GM12892 (cell line): Measurements from ENCODE around the gene CDKN2B-AS1.

Experiments
- POLR2A ChIP-seq: IDR thresholded peaks from 2 replicates; pipeline ENCODE4 v1.6.1; 2011; ENCODE audit warnings: low read depth, low read length, control low read depth
- POLR2AphosphoS5 ChIP-seq: IDR thresholded peaks from 2 replicates; pipeline ENCODE4 v1.6.1; 2011; ENCODE audit warnings: low read depth, low read length, control low read depth

DNA sequence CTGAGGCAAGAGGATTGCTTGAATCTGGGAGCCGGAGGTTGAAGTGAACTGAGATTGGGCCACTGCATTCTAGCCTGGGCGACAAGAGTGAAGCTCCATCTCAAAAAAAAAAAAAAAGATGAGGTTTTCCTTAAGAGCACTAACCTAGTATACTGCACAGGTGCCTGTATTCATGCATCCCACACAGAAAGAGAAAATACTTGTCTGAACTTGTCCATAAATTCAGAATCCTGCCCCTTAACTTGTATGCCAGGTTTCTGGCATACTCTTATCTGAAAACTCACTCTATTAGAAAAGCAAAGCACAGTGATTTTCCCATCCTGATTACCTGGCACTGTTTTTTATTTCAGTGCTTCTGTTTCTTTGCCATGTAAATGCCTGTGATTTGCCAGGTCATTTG, 139.8 kb downstream of the CDKN2B-AS1 start:
- TF ChIP-seq POLR2A (no peak), POLR2AphosphoS5 (no peak)
